HG03039 (cell line): ENCODE measurements around the gene CORO7.
A peak's percentile ranks its signal among the peaks of the same experiment; 100 is the strongest.

ENCODE experiments used
- ATAC-seq: cut with Tn5 transposase; IDR thresholded peaks from one replicate; pipeline ENCODE4 v1.9.1; 2021; ENCODE audit warnings: mild to moderate bottlenecking, moderate library complexity; ENCODE audit not compliant: unreplicated experiment

CORO7 gene

GRCh38 chr16:4373356-4373908 is 43.0 kb downstream of the CORO7 start:
- no peak for ATAC-seq

GRCh38 chr16:4372578-4373355 is 43.6 kb downstream of the CORO7 start:
- ATAC-seq = no peak

GRCh38 chr16:4372001-4372577 is 44.3 kb downstream of the CORO7 start:
- no peak for ATAC-seq

- ATAC-seq = peak; percentile 53
Observed at GRCh38 chr16:4371357-4372000, 44.9 kb downstream of the CORO7 start, which contains the start of gene VASN. VASN (plus strand) TSS chr16:4371848; CDS start chr16:4380878, 9,030 bp downstream.

GRCh38 chr16:4370570-4371356 is 45.6 kb downstream of the CORO7 start:
- ATAC-seq = no peak

- no peak for ATAC-seq
Observed at GRCh38 chr16:4370151-4370550, 46.2 kb downstream of the CORO7 start.

- no peak for ATAC-seq
Observed at GRCh38 chr16:4369007-4369733, 47.2 kb downstream of the CORO7 start.

- no peak for ATAC-seq
Observed at GRCh38 chr16:4367393-4367856, 49.0 kb downstream of the CORO7 start.

- ATAC-seq = no peak
Observed at GRCh38 chr16:4366016-4366415, 50.4 kb downstream of the CORO7 start.

- no peak for ATAC-seq
Observed at GRCh38 chr16:4365615-4366014, 50.8 kb downstream of the CORO7 start.

GRCh38 chr16:4365014-4365406 is 51.4 kb downstream of the CORO7 start:
- no peak for ATAC-seq

GRCh38 chr16:4364196-4365013 is 52.0 kb downstream of the CORO7 start:
- no peak for ATAC-seq

- ATAC-seq = no peak
Observed at GRCh38 chr16:4362476-4363135, 53.8 kb downstream of the CORO7 start.

GRCh38 chr16:4361944-4362311 is 54.5 kb downstream of the CORO7 start:
- ATAC-seq = no peak

- no peak for ATAC-seq
Observed at GRCh38 chr16:4361033-4361943, 55.1 kb downstream of the CORO7 start.

GRCh38 chr16:4360538-4361021 is 55.8 kb downstream of the CORO7 start:
- ATAC-seq = no peak

- no peak for ATAC-seq
Observed at GRCh38 chr16:4359914-4360313, 56.5 kb downstream of the CORO7 start.
